Hematopoietic multipotent progenitor cell (in vitro differentiated cells): ENCODE measurements around the gene MAP1B. TPM values are rescaled to one million over a fixed set of nuclear protein-coding genes. Genes with fewer than 3 reads are reported as not detected.

Experiments used
- DNase-seq, 3 donors: peaks; one replicate each; pipeline ENCODE4 v3.0.0-alpha.2; 2011 to 2015; ENCODE audit warnings: low read depth in 2 of 3, low spot score in 2 of 3
- total RNA-seq: library from RNA; depleted of rRNA; stranded (reverse); fragments of >200 nt; gene quantifications from one replicate; pipeline ENCODE4 v1.2.3, GENCODE V29; 2012

The MAP1B gene
- total RNA-seq, 1 donor, result 0.54 TPM

- DNase-seq, result no peak
Observed at GRCh38 chr5:72093824-72094223, 13.5 kb upstream of the MAP1B start.

GRCh38 chr5:72096602-72097188 is 10.6 kb upstream of the MAP1B start:
- no peak for DNase-seq

GRCh38 chr5:72101828-72102227 is 5.4 kb upstream of the MAP1B start:
- DNase-seq, result no peak

- no peak for DNase-seq
Observed at GRCh38 chr5:72106817-72107130, 501 bp upstream of the MAP1B start.

- DNase-seq, result peak in 2 of 3 donors; percentile 28 to 36
Observed at GRCh38 chr5:72107901-72108201, 576 bp downstream of the MAP1B start.

- DNase-seq, result peak in 2 of 3 donors; percentile 40 to 59
Observed at GRCh38 chr5:72108202-72109061, 1.2 kb downstream of the MAP1B start.

DNA sequence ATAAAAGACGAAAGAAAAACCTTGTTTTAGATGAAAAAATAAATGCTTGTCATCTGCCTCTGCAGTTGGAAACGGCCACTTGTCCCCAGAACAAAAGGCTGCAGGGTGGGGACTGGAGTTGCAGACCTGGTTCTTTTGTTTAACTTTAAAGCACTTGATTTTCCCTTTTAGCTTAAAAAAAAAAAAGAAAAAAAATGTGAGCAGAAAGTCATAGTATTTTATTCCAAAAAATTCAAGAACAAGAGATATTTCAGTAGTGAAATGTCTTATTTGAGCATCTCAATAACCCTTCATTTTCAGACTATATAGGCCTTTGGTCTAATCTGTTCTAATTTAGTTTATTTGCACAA is 1.8 kb downstream of the MAP1B start:
- DNase-seq, result no peak

DNA sequence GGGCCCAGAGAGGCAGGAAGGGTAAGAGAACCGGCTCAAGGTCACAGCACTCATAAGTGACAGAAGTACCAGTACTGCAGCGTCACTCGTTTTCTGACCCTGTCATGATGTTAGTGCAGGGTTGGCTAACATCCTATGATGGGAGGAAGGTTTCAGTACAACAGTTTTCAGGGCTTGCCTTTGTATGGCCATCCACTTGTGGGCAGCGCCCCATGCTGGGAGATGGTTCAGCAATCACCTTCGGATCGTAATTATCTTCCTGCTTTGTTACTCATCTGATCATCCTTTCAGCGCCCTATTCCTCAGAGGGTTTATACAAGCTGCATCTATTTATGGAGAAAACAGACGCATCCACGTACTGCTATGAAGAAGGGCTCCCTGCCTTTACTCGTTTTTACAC is 2.4 kb downstream of the MAP1B start:
- no peak for DNase-seq

GRCh38 chr5:72110394-72111013 is 3.2 kb downstream of the MAP1B start:
- no peak for DNase-seq

- DNase-seq, result no peak
Observed at GRCh38 chr5:72112389-72112788, 5.1 kb downstream of the MAP1B start.

GRCh38 chr5:72114629-72115028 is 7.4 kb downstream of the MAP1B start:
- no peak for DNase-seq

DNA sequence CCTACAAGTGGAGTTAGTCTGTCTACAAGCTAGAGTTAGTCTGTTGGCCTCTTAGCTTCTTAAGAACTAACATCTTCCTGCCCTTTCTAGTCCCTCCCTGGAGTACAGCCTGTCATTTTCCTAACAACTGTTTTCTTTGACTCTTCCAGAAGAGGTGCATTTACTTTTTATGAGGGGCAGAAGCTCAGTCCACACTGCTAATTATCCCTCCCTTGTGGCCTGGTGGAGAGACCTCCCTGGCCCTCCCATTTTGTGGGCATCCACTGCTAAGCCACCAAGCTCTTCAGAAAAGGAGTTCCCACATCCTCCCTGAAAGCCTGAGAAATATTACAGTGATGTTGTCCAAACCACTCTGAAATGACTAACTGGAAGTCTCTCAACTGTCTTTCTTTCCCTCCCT is 8.0 kb downstream of the MAP1B start:
- no peak for DNase-seq

DNA sequence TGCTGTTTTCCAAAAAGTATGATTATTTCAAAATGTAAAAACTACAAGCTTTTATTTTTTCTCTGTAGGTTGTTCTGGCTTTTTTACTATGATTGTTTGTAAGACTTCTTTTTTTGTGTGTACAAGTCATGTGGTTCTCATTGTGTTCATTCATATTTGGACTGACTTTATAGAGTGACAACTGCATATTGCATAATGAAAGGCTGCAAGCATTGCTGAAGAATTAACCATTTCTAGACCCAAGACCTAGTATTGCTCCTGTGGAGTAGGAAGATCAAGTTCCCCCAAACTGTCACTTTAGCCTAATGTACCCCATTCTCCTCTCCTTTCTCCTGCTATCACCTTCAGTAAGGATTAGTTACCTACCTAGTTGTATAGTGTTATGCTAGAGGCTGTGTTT is 10.0 kb downstream of the MAP1B start:
- no peak for DNase-seq

- DNase-seq, result no peak
Observed at GRCh38 chr5:72121052-72121779, 13.9 kb downstream of the MAP1B start.

DNA sequence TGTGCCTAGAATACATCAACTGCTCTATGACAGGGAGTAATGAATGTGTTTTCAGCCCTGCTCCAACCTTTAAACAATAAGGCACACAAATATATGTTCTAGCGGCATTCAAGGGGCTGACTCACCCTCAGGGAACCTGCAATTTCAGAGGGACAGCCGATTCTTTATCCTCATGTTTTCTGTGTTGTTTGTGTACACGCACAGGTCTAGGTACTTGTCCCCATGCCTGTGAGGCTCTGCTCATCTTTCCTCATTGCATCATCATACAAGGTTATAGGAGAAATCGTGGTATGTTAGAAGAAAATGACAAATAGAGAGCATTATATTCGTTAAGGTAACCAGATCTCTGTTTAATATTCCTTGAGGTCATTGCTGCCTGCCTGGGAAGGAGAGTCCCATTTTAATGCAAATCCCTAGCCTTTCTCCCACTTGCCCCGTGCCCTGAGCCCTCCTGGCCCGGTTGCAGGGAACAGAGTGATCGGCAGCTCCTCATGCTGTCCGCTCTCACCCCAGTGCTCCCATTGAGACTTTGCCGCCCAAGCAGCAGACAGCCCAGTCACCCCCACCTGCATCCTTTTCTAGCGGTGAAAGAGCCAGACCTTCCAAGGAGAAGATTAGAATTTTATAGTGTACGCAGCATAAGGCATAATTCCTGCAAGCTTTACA is 14.6 kb downstream of the MAP1B start:
- DNase-seq, result no peak

DNA sequence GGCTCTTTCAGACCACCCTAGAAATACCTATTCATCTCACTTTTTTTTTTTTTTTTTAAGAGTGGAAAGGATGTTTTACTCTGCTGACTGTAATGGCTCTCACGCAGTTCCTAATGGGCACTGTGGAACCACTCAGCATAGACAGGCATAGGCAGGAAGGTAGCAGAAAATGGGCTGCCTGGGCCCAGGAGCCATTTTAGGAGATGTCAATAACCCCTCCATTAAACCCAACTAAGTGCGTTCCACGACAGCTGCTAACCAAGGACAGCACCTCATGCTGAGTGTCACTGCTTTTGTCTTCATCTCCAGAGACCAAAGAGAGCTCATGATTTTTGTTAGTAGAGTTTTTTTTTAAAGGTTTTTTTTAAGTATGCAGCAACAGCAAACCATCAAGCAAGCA is 15.3 kb downstream of the MAP1B start:
- no peak for DNase-seq

DNA sequence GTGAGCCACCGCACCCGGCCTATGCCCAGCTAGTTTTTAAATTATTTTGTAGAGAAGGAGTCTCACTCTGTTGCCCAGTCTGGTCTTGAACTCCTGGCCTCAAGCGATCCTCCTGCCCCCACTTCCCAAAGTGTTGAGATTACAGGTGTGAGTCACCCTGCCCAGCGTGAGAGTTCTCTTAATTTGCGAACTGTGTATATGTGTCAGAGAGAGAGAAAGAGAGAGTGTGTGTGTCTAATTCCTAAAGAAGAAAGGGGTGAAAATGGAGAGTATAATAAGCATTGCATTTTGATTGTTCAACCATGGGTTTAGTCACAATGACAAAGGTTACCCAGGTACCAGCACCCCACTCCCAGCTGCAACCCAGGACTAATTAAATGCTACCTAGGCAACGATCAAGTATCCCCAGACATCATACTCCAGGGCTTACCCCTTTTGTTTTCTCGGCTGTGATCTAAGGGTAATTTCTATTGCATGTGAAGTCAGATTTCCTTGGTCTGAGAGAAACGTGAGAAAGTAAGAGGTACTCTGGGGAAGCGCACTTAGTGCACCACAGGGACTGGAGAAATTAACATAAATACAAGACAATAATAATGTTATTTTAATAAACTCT is 16.6 kb downstream of the MAP1B start:
- no peak for DNase-seq

DNA sequence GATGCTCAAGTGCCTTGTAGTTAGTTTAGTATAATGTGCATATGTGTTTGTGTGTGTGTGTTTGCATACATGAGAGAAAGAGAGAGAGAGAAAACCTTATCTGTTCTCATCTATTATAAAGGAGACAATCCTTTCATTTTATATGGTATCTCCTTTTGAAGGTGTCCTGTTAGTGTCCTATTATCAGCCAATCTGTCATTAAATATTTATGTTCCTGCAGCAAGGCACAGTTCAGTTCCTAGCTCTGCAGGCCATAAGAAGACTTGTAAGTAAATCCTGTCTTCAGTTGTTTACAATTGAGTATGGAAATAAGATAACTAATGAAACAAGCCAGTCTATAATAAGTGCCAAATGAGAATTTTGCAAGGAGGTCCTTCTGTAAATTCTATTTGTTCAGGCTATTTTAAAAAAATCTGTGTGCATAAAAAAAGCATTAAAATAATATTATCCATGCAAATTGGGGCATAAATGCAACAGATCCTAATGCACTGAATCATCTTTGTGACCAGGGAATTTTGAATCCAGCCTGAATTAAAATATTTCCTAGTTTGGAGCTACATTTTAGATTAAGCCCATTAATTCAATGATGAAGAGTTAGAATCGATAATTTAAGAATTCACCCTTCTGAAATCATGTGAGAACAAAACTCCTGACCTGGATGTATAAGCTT is 18.1 kb downstream of the MAP1B start:
- DNase-seq, result no peak

DNA sequence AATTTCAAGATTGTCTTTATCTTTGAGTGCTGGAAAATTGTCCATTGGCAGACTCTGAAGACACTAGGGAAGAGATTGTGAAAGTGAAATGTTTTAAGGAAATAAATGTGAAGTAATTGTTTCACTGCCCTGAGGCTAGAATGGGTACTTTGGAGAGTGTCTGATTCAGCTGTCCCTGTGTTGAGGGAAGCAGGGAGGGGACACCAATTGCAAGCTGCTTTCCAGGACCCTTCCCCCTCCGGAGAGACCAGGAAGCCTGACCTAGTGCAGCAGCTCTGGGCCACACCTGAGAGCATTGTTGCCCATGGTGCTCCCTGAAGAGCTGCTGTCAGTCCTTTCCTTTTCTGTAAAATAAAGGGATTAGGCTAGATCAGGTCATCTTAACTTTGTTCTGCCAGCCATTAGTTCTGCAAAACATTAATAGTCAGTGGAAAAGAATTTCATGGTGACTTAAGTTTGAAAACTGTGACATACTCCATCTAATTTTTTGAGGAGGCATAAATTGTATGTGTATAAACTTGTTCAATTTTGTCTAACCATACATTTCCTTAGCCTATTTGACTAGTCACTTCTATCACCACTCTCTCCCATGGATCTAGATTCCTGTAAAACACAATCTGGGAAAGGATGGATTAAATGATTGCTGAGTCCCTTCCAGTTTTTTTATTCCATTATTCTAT is 18.8 kb downstream of the MAP1B start:
- DNase-seq, result no peak

DNA sequence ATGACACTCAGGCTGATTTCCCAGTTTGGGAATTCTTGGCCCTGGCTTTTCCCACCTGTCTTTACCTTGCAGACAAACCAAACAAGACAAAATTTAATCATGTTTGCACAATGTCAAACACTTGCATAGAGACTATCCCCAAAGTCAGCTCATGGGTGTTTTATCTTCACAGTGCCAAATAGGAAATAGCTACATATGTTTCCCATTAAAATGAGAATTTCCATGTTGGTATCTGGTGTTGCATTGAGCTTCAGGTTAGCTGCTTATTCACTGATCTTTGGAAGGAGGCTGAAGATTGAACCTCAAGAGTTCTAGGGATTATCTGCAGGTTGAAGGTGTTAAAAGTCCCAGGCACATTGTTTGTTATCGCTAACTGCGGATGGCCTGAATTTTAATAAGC is 19.5 kb downstream of the MAP1B start:
- DNase-seq, result no peak
